H1 (cell line): ENCODE data around the gene AGER. TPM values are rescaled to one million over a fixed set of nuclear protein-coding genes. Genes with fewer than 3 reads are reported as not detected.

Experiments
- CTCF ChIA-PET: fragments of 300-600 bp; sonication (Branson Sonifier 250); formaldehyde crosslinking; loops from one replicate; lab custom pipeline; 2021; ENCODE audit not compliant: partially characterized antibody; lab: Charles Lee
- POLR2A ChIA-PET: fragments of 300-600 bp; sonication (Branson Sonifier 250); formaldehyde crosslinking; loops from one replicate; lab custom pipeline; 2021; ENCODE audit warnings: inconsistent platforms; ENCODE audit not compliant: partially characterized antibody; lab: Charles Lee
- DNase-seq, 2 experiments: peaks; one replicate each; pipeline versions ENCODE4 v3.0.0 to v3.0.0-alpha.2; 2010 to 2022; ENCODE audit warnings: low spot score in 2 of 2, low read depth in 1 of 2, mixed read lengths in 1 of 2
- FAIRE-seq: peaks from 2 replicates; lab custom pipeline; 2011; peaks lifted over from hg19 to GRCh38; lab: Jason Lieb, UNC
- H2AFZ ChIP-seq: 2 replicates; pipeline ENCODE4 v1.8.1; 2012; ENCODE audit warnings: low read length, inconsistent platforms
- H2AK5ac ChIP-seq: 2 replicates; pipeline ENCODE4 v1.6.1; 2013; ENCODE audit warnings: low read depth, low read length
- H2BK120ac ChIP-seq: replicated peaks from 2 replicates; pipeline ENCODE3; 2013; ENCODE audit warnings: low read depth, low read length, inconsistent platforms
- H2BK12ac ChIP-seq: 2 replicates; pipeline ENCODE4 v1.6.1; 2013; ENCODE audit warnings: low read depth, low read length
- H2BK15ac ChIP-seq: 2 replicates; pipeline ENCODE4 v1.6.1; 2013; ENCODE audit warnings: low read length
- H2BK20ac ChIP-seq: 2 replicates; pipeline ENCODE4 v1.6.1; 2013; ENCODE audit warnings: low read length
- H2BK5ac ChIP-seq: 2 replicates; pipeline ENCODE4 v1.6.1; 2013; ENCODE audit warnings: low read depth, low read length
- H3K14ac ChIP-seq: 2 replicates; pipeline ENCODE4 v1.6.1; 2013; ENCODE audit warnings: inconsistent platforms; ENCODE audit not compliant: insufficient read length
- H3K18ac ChIP-seq: 2 replicates; pipeline ENCODE4 v1.6.1; 2013; ENCODE audit warnings: low read length; ENCODE audit errors: extremely low read depth
- H3K23ac ChIP-seq: 2 replicates; pipeline ENCODE4 v1.6.1; 2013; ENCODE audit warnings: inconsistent platforms; ENCODE audit not compliant: insufficient read length
- H3K23me2 ChIP-seq: 2 replicates; pipeline ENCODE4 v1.6.1; 2013; ENCODE audit warnings: low read depth, low read length
- H3K27ac ChIP-seq: 2 replicates; pipeline ENCODE4 v1.6.1; 2011; ENCODE audit warnings: low read depth, low read length, inconsistent platforms
- H3K27me3 ChIP-seq, 4 experiments: replicated peaks in 1 of 4; 1 replicate in 1 of 4; 2 replicates in 3 of 4; pipeline versions ENCODE4 v1.6.1 to v1.8.1; 2011 to 2013; ENCODE audit warnings: low read length in 3 of 4, mild to moderate bottlenecking in 3 of 4, inconsistent platforms in 2 of 4, mixed read lengths in 2 of 4, moderate library complexity in 1 of 4; ENCODE audit not compliant: control insufficient read depth in 3 of 4, insufficient read depth in 3 of 4; ENCODE audit errors: extremely low read depth in 1 of 4
- H3K36me3 ChIP-seq, 4 experiments: 2 replicates each; pipeline versions ENCODE4 v1.6.1 to v1.8.1; 2011 to 2013; ENCODE audit warnings: mild to moderate bottlenecking in 4 of 4, low read length in 3 of 4, moderate library complexity in 2 of 4, control low read depth in 1 of 4, inconsistent platforms in 1 of 4; ENCODE audit not compliant: insufficient read depth in 4 of 4, control insufficient read depth in 2 of 4
- H3K4ac ChIP-seq: replicated peaks from 2 replicates; pipeline ENCODE3; 2013; ENCODE audit warnings: low read length, low read depth, mixed read lengths, inconsistent platforms; ENCODE audit not compliant: insufficient read length
- H3K4me1 ChIP-seq, 4 experiments: replicated peaks in 1 of 4; 1 replicate in 1 of 4; 2 replicates in 3 of 4; pipeline versions ENCODE4 v1.6.1 to v1.8.1; 2011 to 2013; ENCODE audit warnings: low read length in 3 of 4, inconsistent platforms in 2 of 4, mixed read lengths in 1 of 4; ENCODE audit not compliant: insufficient read depth in 4 of 4, control insufficient read depth in 3 of 4
- H3K4me2 ChIP-seq, 2 experiments: 2 replicates each; pipeline versions ENCODE4 v1.6.1 to v1.8.1; 2011 to 2013; ENCODE audit warnings: low read depth in 2 of 2, low read length in 2 of 2, control low read depth in 1 of 2, inconsistent platforms in 1 of 2, mild to moderate bottlenecking in 1 of 2; ENCODE audit not compliant: insufficient read depth in 1 of 2
- H3K4me3 ChIP-seq, 4 experiments: fragments of 200-600, 300-600 bp in 1 of 4; sonication (generic), shearing (Covaris generic), sonication (Bioruptor Twin) in 1 of 4; 2 replicates each; pipeline versions ENCODE4 v1.5.1 to v1.8.1; 2011 to 2016; ENCODE audit warnings: low read length in 4 of 4, low read depth in 3 of 4, control low read depth in 2 of 4, inconsistent platforms in 2 of 4, mild to moderate bottlenecking in 2 of 4, mixed read lengths in 1 of 4, moderate library complexity in 1 of 4; ENCODE audit not compliant: insufficient read depth in 2 of 4; ENCODE audit errors: extremely low read depth in 1 of 4
- H3K56ac ChIP-seq: replicated peaks from 2 replicates; pipeline ENCODE3; 2013; ENCODE audit warnings: low read depth, mild to moderate bottlenecking, mixed read lengths, low read length, inconsistent platforms; ENCODE audit not compliant: insufficient read length
- H3K79me1 ChIP-seq: 2 replicates; pipeline ENCODE4 v1.6.1; 2013; ENCODE audit warnings: low read depth, low read length, control low read depth
- H3K79me2 ChIP-seq, 2 experiments: 2 replicates each; pipeline versions ENCODE4 v1.6.1 to v1.8.1; 2012 to 2013; ENCODE audit warnings: low read length in 2 of 2, mild to moderate bottlenecking in 2 of 2, inconsistent platforms in 1 of 2; ENCODE audit not compliant: insufficient read depth in 2 of 2, control insufficient read depth in 1 of 2
- H3K9ac ChIP-seq, 4 experiments: replicated peaks in 1 of 4; 1 replicate in 1 of 4; 2 replicates in 3 of 4; pipeline versions ENCODE4 v1.6.1 to v1.8.1; 2011 to 2013; ENCODE audit warnings: low read depth in 3 of 4, low read length in 3 of 4, control low read depth in 2 of 4, mild to moderate bottlenecking in 2 of 4, moderate library complexity in 2 of 4, inconsistent platforms in 1 of 4; ENCODE audit errors: extremely low read depth in 1 of 4
- H3K9me3 ChIP-seq, 2 experiments: 2 replicates each; pipeline versions ENCODE4 v1.6.1 to v1.8.1; 2012 to 2013; ENCODE audit warnings: mild to moderate bottlenecking in 2 of 2, moderate library complexity in 2 of 2, control low read depth in 1 of 2, inconsistent platforms in 1 of 2, low read depth in 1 of 2, low read length in 1 of 2, mixed read lengths in 1 of 2; ENCODE audit not compliant: insufficient read depth in 2 of 2
- H4K20me1 ChIP-seq, 2 experiments: replicated peaks in 1 of 2; 2 replicates each; pipeline versions ENCODE3 to v1.8.1; 2011 to 2013; ENCODE audit warnings: inconsistent platforms in 2 of 2, low read length in 2 of 2, mild to moderate bottlenecking in 1 of 2; ENCODE audit not compliant: insufficient read depth in 2 of 2, control insufficient read depth in 1 of 2
- H4K5ac ChIP-seq: 2 replicates; pipeline ENCODE4 v1.6.1; 2013; ENCODE audit warnings: low read length, low read depth, mixed read lengths, inconsistent platforms; ENCODE audit not compliant: insufficient read length
- H4K8ac ChIP-seq: 2 replicates; pipeline ENCODE4 v1.8.0; 2013; ENCODE audit warnings: mild to moderate bottlenecking, moderate library complexity, low read length, inconsistent platforms; ENCODE audit not compliant: insufficient read depth; ENCODE audit errors: extremely low read depth
- H4K91ac ChIP-seq: replicated peaks from 2 replicates; pipeline ENCODE3; 2013; ENCODE audit warnings: low read length, mixed read lengths, inconsistent platforms; ENCODE audit not compliant: insufficient read length
- ATF3 ChIP-seq: IDR thresholded peaks from 2 replicates; pipeline ENCODE4 v1.6.1; 2011; ENCODE audit warnings: low read depth, mild to moderate bottlenecking, low read length; ENCODE audit not compliant: insufficient read depth
- BCL11A ChIP-seq, 2 experiments: IDR thresholded peaks; one replicate each; pipeline ENCODE4 v1.6.1; 2011; ENCODE audit warnings: low read depth in 2 of 2, low read length in 2 of 2, mild to moderate bottlenecking in 2 of 2
- CEBPB ChIP-seq: IDR thresholded peaks from 2 replicates; pipeline ENCODE4 v1.6.1; 2012; ENCODE audit warnings: low read depth, low read length
- CTCF ChIP-seq, 3 experiments: IDR thresholded peaks; 1 replicate in 2 of 3; 2 replicates in 1 of 3; pipeline versions ENCODE4 v1.5.1 to v1.6.1; 2011; ENCODE audit warnings: low read length in 3 of 3, mild to moderate bottlenecking in 3 of 3, inconsistent platforms in 2 of 3, low read depth in 1 of 3, moderate library complexity in 1 of 3; ENCODE audit not compliant: insufficient read depth in 1 of 3; ENCODE audit errors: control extremely low read depth in 1 of 3
- HDAC6 ChIP-seq: IDR thresholded peaks from one replicate; pipeline ENCODE4 v1.7.1; 2012; ENCODE audit warnings: low read depth, mild to moderate bottlenecking, inconsistent platforms, low read length, moderate library complexity
- NANOG ChIP-seq: IDR thresholded peaks from 2 replicates; pipeline ENCODE4 v1.6.1; 2011; ENCODE audit warnings: low read length, low read depth, mild to moderate bottlenecking, inconsistent platforms; ENCODE audit not compliant: insufficient read depth, poor library complexity, severe bottlenecking
- POU5F1 ChIP-seq: IDR thresholded peaks from 2 replicates; pipeline ENCODE4 v1.6.1; 2011; ENCODE audit warnings: low read depth, mild to moderate bottlenecking, low read length, moderate library complexity
- SP2 ChIP-seq: IDR thresholded peaks from 2 replicates; pipeline ENCODE4 v1.6.1; 2012; ENCODE audit warnings: mild to moderate bottlenecking, low read length, inconsistent platforms
- TAF7 ChIP-seq: optimal IDR thresholded peaks from 2 replicates; pipeline ENCODE3; 2011; ENCODE audit warnings: low read depth, mild to moderate bottlenecking, inconsistent platforms, low read length, moderate library complexity, borderline replicate concordance
- WGBS, 2 experiments: shearing (Covaris generic) in 1 of 2; methylation state at CpG; one replicate each; pipeline versions ENCODE4 v1.1.6 to v1.1.7; 2013 to 2015; ENCODE audit warnings: low lambda C conversion rate in 2 of 2, mixed read lengths in 2 of 2, inconsistent platforms in 1 of 2, low coverage in 1 of 2, missing lambda C conversion rate in 1 of 2; ENCODE audit not compliant: insufficient replicate concordance in 2 of 2, insufficient coverage in 1 of 2, insufficient read length in 1 of 2; ENCODE audit errors: extremely low coverage in 1 of 2, missing lambda C conversion rate in 1 of 2; 5-methylcytosine and 5-hydroxymethylcytosine counted together
- polyA plus RNA-seq, 7 experiments: library from polyadenylated mRNA; depleted of rRNA in 3 of 7; stranded (reverse) in 5 of 7; unstranded in 2 of 7; fragments of >200 nt in 5 of 7; fragments of 200-250 nt in 2 of 7; gene quantifications; 1 replicate in 5 of 7; 2 replicates in 1 of 7; 4 replicates in 1 of 7; pipeline versions ENCODE4 v1.2.1 to v1.2.3, GENCODE V29; 2011 to 2013; ENCODE audit warnings: missing spikeins in 2 of 7, mixed read lengths in 2 of 7
- total RNA-seq: library from RNA; stranded (reverse); fragmentation: NEBNext Ultra II Directional; extraction: Animal tissue kit (Norgen Biotek cat#: 25700); gene quantifications from 2 replicates; pipeline ENCODE4 v1.2.1, GENCODE V29; 2021

AGER gene
- total and polyA plus RNA-seq, 2 of the 8 experiments (the other 6 are each of a cell fraction or from before 2014, with no cell fraction given) = 3.8 to 10.9 TPM

- no peak overlapping the region; a peak in 1 of 7 replicates for H3K9ac ChIP-seq
- no peak overlapping the region for H3K4ac ChIP-seq
- no peak overlapping the region for H4K91ac ChIP-seq
- no peaks in the 10 kb centered on the region for H3K79me2 ChIP-seq
- H3K14ac ChIP-seq = no peak overlapping the region
- H2BK15ac ChIP-seq = no peak overlapping the region
- no peak overlapping the region for H2AK5ac ChIP-seq
- H3K56ac ChIP-seq = no peak overlapping the region
- no peak overlapping the region for H3K4me2 ChIP-seq
- H2AFZ ChIP-seq = no peak overlapping the region
- H2BK20ac ChIP-seq = no peak overlapping the region
- no peak overlapping the region for H3K23ac ChIP-seq
- no peak overlapping the region for H2BK12ac ChIP-seq
- CTCF ChIA-PET = no interaction called here
- no peaks in the 10 kb centered on the region for H4K20me1 ChIP-seq
- no peak overlapping the region for H3K18ac ChIP-seq
- H3K36me3 ChIP-seq = no peaks in the 10 kb centered on the region
- no peak overlapping the region for H2BK5ac ChIP-seq
- no peak overlapping the region for H4K5ac ChIP-seq
- H3K4me3 ChIP-seq = no peak overlapping the region
- no peak overlapping the region for H3K27ac ChIP-seq
- POLR2A ChIA-PET = interaction anchor here (1.2 kb wide), 1 partner anchor 9 kb away, joined by 3 read pairs; no protein-coding TSS in a partner anchor
- 91% methylated on average over 12 of the region's 12 CpGs; no CpG with 5 or more reads in 1 of the 2 experiments for WGBS, 2 experiments
- H3K4me1 ChIP-seq = no peaks in the 10 kb centered on the region
- no peaks in the 10 kb centered on the region; the same call in 1 of the 2 replicates for H3K79me1 ChIP-seq
- 0 out of 2 replicates have a peak overlapping the region, but pooled peaks have one; percentile 63 for H4K8ac ChIP-seq
- FAIRE-seq = no peak
- H3K23me2 ChIP-seq = no peaks in the 10 kb centered on the region; the same call in 1 of the 2 replicates
- no peak for DNase-seq
- no peaks in the 10 kb centered on the region for H3K9me3 ChIP-seq
- no peak overlapping the region for H2BK120ac ChIP-seq
- no peaks in the 10 kb centered on the region for H3K27me3 ChIP-seq
- TF ChIP-seq BCL11A (IDR thresholded peaks at IDR 0.05; ENCODE audit: low read depth in 2 of 2, low read length in 2 of 2) (no peak), SP2 (no peak), CTCF (IDR thresholded peaks at IDR 0.05; ENCODE audit: control extremely low read depth in 1 of 3, insufficient read depth in 1 of 3, low read depth in 1 of 3, low read length in 3 of 3) (no peak), POU5F1 (no peak), HDAC6 (no peak), ATF3 (no peak), CEBPB (no peak), TAF7 (no peak), NANOG (no peak)
These were observed 28.2 kb upstream of the AGER start for GRCh38 chr6:32212076-32212760.
